GM12865 (cell line): ENCODE results near the gene MGAT2.

Experiments used
- DNase-seq: peaks from one replicate; pipeline ENCODE4 v3.0.0; 2010; ENCODE audit warnings: low read depth
- H3K4me3 ChIP-seq: 2 replicates; pipeline ENCODE4 v1.5.1; 2011; ENCODE audit warnings: mild to moderate bottlenecking, low read depth, low read length, control low read depth
- CTCF ChIP-seq: IDR thresholded peaks from 2 replicates; pipeline ENCODE4 v1.5.1; 2011; ENCODE audit warnings: low read length, control low read depth, low read depth, inconsistent platforms; ENCODE audit not compliant: insufficient read depth; ENCODE audit errors: missing control alignments

The MGAT2 gene

GRCh38 chr14:49623387-49623786, 2.8 kb downstream of the MGAT2 start:
- DNase-seq, result no peak
- no peak for TF ChIP-seq CTCF
- H3K4me3 ChIP-seq, result peak overlapping the region; percentile 98

GRCh38 chr14:49623941-49624839, 3.6 kb downstream of the MGAT2 start:
- H3K4me3 ChIP-seq, result peak overlapping the region; percentile 98
- no peak for TF ChIP-seq CTCF
- DNase-seq, result peak; percentile 66

- H3K4me3 ChIP-seq, result peak overlapping the region; percentile 100
- DNase-seq, result peak; percentile 98
- peak; percentile 88 for TF ChIP-seq CTCF
Measured at GRCh38 chr14:49633640-49634546, 13.3 kb downstream of the MGAT2 start.

GRCh38 chr14:49634547-49635334, 14.1 kb downstream of the MGAT2 start, which contains the start of gene DNAAF2:
Gene DNAAF2, minus strand, starts transcription at chr14:49635244. Its CDS starts 95 bp downstream, at chr14:49635149.
- DNase-seq, result peak; percentile 69
- H3K4me3 ChIP-seq, result peak within 1 kb of the TSS; percentile 100
- TF ChIP-seq CTCF, result no peak

GRCh38 chr14:49636866-49637265, 16.3 kb downstream of the MGAT2 start:
- no peak for TF ChIP-seq CTCF
- no peak for DNase-seq
- no peak overlapping the region for H3K4me3 ChIP-seq

- TF ChIP-seq CTCF, result no peak
- DNase-seq, result no peak
- no peak overlapping the region for H3K4me3 ChIP-seq
Measured at GRCh38 chr14:49637534-49638078, 17.0 kb downstream of the MGAT2 start.
